ENCODE results near the gene TMEM213. TPM values are rescaled to one million over a fixed set of nuclear protein-coding genes. Genes with fewer than 3 reads are reported as not detected.
A peak's percentile ranks its signal among the peaks of the same experiment; 100 is the strongest.
"Not testable (repeated sequence)": the region's sequence is repeated elsewhere in the genome, so short reads cannot be mapped to it uniquely, and the experiment has no call there.

TMEM213 gene
- total and polyA plus RNA-seq, 10 of the 15 experiments (the other 5 are each of a cell fraction or from before 2014, with no cell fraction given): not detected

DNA sequence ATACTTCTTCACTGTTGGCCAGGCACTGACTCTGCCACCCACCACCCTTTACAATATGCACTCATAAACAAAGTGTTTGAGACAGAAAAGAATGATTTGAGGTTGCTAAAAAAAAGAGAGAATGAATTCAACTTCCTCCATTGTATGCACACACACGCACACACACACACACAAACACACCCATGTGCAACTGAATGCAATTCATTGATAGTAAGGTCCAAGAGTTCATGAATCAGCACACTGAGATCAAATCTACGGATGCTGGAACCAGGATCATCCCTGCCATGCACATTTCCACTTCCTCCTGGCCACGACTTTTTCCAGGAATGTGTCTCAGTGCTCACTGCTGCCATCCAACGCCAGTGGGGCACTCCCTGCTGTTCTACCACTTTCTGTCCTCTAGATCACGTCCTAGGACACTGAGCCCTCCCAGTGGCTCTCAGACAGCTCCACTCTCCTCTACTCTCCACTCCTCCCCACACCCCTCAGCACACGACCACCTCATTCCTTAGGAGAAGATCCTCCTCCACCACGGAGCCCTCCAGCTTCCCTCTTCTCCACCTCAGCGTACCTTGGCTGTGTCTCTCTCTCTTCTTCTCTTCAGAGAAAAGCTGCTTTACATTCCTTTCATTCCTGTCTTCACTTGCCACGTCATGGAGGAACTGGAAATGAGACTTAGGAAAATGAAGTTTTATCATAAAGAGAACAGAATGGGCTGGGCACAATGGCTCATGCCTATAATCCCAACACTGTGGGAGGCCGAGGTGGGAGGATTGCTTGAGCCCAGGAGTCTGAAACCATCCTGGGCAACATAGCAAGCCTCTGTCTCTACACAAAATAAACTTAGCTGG, 12.0 kb upstream of the TMEM213 start (continued):
- TF ChIP-seq, protein P1, sequence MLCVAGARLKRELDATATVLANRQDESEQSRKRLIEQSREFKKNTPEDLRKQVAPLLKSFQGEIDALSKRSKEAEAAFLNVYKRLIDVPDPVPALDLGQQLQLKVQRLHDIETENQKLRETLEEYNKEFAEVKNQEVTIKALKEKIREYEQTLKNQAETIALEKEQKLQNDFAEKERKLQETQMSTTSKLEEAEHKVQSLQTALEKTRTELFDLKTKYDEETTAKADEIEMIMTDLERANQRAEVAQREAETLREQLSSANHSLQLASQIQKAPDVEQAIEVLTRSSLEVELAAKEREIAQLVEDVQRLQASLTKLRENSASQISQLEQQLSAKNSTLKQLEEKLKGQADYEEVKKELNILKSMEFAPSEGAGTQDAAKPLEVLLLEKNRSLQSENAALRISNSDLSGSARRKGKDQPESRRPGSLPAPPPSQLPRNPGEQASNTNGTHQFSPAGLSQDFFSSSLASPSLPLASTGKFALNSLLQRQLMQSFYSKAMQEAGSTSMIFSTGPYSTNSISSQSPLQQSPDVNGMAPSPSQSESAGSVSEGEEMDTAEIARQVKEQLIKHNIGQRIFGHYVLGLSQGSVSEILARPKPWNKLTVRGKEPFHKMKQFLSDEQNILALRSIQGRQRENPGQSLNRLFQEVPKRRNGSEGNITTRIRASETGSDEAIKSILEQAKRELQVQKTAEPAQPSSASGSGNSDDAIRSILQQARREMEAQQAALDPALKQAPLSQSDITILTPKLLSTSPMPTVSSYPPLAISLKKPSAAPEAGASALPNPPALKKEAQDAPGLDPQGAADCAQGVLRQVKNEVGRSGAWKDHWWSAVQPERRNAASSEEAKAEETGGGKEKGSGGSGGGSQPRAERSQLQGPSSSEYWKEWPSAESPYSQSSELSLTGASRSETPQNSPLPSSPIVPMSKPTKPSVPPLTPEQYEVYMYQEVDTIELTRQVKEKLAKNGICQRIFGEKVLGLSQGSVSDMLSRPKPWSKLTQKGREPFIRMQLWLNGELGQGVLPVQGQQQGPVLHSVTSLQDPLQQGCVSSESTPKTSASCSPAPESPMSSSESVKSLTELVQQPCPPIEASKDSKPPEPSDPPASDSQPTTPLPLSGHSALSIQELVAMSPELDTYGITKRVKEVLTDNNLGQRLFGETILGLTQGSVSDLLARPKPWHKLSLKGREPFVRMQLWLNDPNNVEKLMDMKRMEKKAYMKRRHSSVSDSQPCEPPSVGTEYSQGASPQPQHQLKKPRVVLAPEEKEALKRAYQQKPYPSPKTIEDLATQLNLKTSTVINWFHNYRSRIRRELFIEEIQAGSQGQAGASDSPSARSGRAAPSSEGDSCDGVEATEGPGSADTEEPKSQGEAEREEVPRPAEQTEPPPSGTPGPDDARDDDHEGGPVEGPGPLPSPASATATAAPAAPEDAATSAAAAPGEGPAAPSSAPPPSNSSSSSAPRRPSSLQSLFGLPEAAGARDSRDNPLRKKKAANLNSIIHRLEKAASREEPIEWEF (IDR thresholded peaks at IDR 0.05; ENCODE audit: insufficient replicate concordance, low read depth, low read length): no peak

DNA sequence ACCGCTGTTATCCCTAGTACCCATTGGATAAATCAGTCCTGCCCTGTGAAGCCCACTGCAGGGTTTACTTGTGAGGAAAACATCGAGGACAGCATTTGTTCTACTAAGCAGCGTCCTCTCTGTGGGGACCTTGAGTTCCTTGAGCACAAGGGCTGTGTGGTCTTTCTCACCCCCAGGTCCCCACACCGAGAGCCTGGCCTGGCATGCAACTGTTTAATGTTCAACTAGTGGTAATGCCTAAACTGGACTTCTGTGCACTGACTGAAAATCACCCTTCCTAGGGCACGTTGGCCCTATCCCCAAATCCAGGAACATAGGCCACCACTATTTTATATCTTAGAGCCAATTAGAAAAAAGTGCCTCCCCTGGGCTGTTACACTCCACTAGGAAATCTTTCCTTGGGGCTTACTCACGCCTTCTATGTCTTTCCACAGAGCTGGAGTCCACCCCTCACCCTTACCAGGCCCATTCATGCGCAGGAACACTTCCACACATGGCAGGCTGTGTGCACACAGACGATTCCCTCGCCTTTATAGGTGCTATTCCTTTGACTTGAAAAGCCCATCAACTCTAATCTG, 1.7 kb upstream of the TMEM213 start:
- Histone ChIP-seq H3K4me2 (ENCODE audit: control insufficient read depth, insufficient read depth) (no peak overlapping the region), H3K27me3 (replicated peaks in 1 of 2; ENCODE audit: control insufficient read depth in 2 of 2, insufficient read depth in 2 of 2, low read length in 1 of 2) (no peaks in the 10 kb centered on the region), H3K4me1 (ENCODE audit: control insufficient read depth, insufficient read depth, low read length) (no peaks in the 10 kb centered on the region), H3K79me2 (ENCODE audit: control insufficient read depth, insufficient read depth, low read length) (no peaks in the 10 kb centered on the region), H4K20me1 (ENCODE audit: control insufficient read depth, insufficient read depth) (no peaks in the 10 kb centered on the region), H3K4me3 (no peak overlapping the region), H3K9me3 (replicated peaks; ENCODE audit: control insufficient read depth, insufficient read depth, low read length) (no peaks in the 10 kb centered on the region), H3K27ac (ENCODE audit: control insufficient read depth, insufficient read depth) (no peak overlapping the region), H2AFZ (ENCODE audit: control insufficient read depth, low read depth, low read length) (no peak overlapping the region), H3K36me3 (ENCODE audit: control insufficient read depth in 2 of 2, insufficient read depth in 2 of 2, low read length in 1 of 2) (no peaks in the 10 kb centered on the region), H3K9ac (ENCODE audit: control insufficient read depth, insufficient read depth, low read length) (no peak overlapping the region)
- intact Hi-C loops (cut with micrococcal nuclease; ENCODE audit: unreplicated experiment) (no loop called here), in situ Hi-C loops (cut with MboI) (no loop called here)
- peak; percentile 27; the same call in 1 of the 3 replicates for ATAC-seq
- ChIA-PET CTCF (no interaction called here), SMC1A (ENCODE audit: uncharacterized antibody, unreplicated experiment) (no interaction called here), POLR2A (no interaction called here), RAD21 (ENCODE audit: unreplicated experiment) (no interaction called here)
- FAIRE-seq: no peak
- BruUV-seq (replicated peaks): no TSS peak
- WGBS (ENCODE audit: insufficient coverage, insufficient replicate concordance, low lambda C conversion rate, missing lambda C conversion rate): 29% methylated on average over 9 of the region's 9 CpGs
- no peak for DNase-seq (ENCODE audit: low read depth, low spot score)
- TF ChIP-seq HDGF (IDR thresholded peaks at IDR 0.05) (no peak), IKZF1 (conservative IDR thresholded peaks at IDR 0.05) (no peak), ETV6 (conservative IDR thresholded peaks at IDR 0.05 in 1 of 2, IDR thresholded peaks at IDR 0.05 in 1 of 2; ENCODE audit: borderline replicate concordance in 1 of 2, low read depth in 1 of 2) (no peak), SREBF1 (IDR thresholded peaks at IDR 0.05; ENCODE audit: low read length) (no peak), LARP7 (IDR thresholded peaks at IDR 0.05) (no peak)
- TF ChIP-seq, protein P2, sequence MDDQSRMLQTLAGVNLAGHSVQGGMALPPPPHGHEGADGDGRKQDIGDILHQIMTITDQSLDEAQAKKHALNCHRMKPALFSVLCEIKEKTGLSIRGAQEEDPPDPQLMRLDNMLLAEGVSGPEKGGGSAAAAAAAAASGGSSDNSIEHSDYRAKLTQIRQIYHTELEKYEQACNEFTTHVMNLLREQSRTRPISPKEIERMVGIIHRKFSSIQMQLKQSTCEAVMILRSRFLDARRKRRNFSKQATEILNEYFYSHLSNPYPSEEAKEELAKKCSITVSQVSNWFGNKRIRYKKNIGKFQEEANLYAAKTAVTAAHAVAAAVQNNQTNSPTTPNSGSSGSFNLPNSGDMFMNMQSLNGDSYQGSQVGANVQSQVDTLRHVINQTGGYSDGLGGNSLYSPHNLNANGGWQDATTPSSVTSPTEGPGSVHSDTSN (IDR thresholded peaks at IDR 0.05; ENCODE audit: insufficient replicate concordance, low read depth, low read length): no peak

DNA sequence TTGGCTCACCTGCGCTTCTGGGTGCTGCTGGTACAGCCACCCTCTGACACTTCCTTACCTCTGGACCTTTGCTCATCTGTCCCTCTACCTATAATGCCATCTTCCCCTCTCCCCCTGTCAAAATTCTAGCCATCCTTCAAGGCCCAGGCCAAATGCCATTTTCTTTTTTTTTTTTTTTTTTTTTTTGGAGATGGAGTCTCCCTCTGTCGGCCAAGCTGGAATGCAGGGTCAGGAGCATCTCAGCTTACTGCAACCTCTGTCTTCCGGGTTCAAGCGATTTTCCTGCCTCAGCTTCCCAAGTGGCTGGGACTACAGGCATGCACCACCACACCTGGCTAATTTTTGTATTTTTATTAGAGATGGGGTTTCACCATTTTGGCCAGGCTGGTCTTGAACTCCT, 748 bp upstream of the TMEM213 start:
- FAIRE-seq; H3K9ac ChIP-seq (ENCODE audit: control insufficient read depth, insufficient read depth, low read length); H2AFZ ChIP-seq (ENCODE audit: control insufficient read depth, low read depth, low read length); H3K4me3 ChIP-seq; H3K79me2 ChIP-seq (ENCODE audit: control insufficient read depth, insufficient read depth, low read length); H3K4me1 ChIP-seq (ENCODE audit: control insufficient read depth, insufficient read depth, low read length); intact Hi-C loops (cut with micrococcal nuclease; ENCODE audit: unreplicated experiment); H3K36me3 ChIP-seq (ENCODE audit: control insufficient read depth in 2 of 2, insufficient read depth in 2 of 2, low read length in 1 of 2); SMC1A ChIA-PET (ENCODE audit: uncharacterized antibody, unreplicated experiment); H3K27me3 ChIP-seq (replicated peaks in 1 of 2; ENCODE audit: control insufficient read depth in 2 of 2, insufficient read depth in 2 of 2, low read length in 1 of 2); RAD21 ChIA-PET (ENCODE audit: unreplicated experiment); H3K27ac ChIP-seq (ENCODE audit: control insufficient read depth, insufficient read depth); DNase-seq (ENCODE audit: low read depth, low spot score); BruUV-seq (replicated peaks); ATAC-seq; CTCF ChIA-PET; H4K20me1 ChIP-seq (ENCODE audit: control insufficient read depth, insufficient read depth); H3K4me2 ChIP-seq (ENCODE audit: control insufficient read depth, insufficient read depth); in situ Hi-C loops (cut with MboI); H3K9me3 ChIP-seq (replicated peaks; ENCODE audit: control insufficient read depth, insufficient read depth, low read length): not testable (repeated sequence)
- WGBS (ENCODE audit: insufficient coverage, insufficient replicate concordance, low lambda C conversion rate, missing lambda C conversion rate): 12% methylated on average over 3 of the region's 4 CpGs
- POLR2A ChIA-PET: interaction anchor here (0.6 kb wide), 1 partner anchor 37 kb away, joined by 4 read pairs; no protein-coding TSS in a partner anchor
